GM21576 (cell line): ENCODE results near the gene NHP2.
"Not testable (repeated sequence)": the region's sequence is repeated elsewhere in the genome, so short reads cannot be mapped to it uniquely, and the experiment has no call there.

ENCODE experiments used
- ATAC-seq: cut with Tn5 transposase; IDR thresholded peaks from one replicate; pipeline ENCODE4 v1.9.1; 2021; ENCODE audit warnings: mild to moderate bottlenecking, moderate library complexity; ENCODE audit not compliant: unreplicated experiment

The NHP2 gene

DNA sequence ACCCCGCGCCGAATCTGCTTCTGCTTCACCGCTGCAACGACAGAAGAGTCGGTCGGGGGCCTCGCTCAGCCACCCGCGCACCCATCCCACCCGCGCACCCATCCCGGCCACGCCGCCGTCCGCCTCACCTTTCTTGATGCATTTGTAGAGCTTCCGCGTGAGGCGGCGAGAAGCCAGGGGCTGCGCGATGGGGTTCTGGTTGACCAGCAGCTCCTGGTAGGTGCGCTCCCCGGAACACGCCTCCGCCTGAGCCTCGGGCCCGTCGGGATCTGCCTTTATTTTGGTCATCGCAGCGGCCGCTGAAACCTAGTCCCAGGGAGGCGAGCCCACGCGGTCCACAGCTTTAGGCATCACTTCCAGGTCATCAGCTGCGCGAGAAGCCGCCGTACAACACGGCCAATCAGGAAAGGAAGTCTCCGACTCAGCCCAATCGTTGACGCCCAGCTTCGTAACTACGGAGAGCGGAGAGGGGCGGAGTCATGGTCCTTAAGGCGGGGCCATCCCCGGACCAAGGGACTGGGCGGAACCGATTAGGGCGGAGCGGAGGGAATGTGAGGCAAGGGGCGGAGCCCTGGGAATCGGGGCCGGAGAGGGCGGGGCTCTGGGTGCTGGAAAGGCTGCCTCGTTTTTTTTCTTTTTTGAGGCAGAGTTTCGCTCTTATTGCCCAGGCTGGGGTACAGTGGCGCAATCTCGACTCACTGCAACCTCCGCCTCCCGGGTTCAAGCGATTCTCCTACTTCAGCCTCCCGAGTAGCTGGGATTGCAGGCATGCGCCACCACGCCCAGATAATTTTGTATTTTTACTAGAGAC is at the start of gene NHP2:
Gene NHP2 (minus strand): TSS at position 356 of the 811 bp plus-strand sequence. CDS start 68 bp downstream, at position 288.
- peak; percentile 99 for ATAC-seq

DNA sequence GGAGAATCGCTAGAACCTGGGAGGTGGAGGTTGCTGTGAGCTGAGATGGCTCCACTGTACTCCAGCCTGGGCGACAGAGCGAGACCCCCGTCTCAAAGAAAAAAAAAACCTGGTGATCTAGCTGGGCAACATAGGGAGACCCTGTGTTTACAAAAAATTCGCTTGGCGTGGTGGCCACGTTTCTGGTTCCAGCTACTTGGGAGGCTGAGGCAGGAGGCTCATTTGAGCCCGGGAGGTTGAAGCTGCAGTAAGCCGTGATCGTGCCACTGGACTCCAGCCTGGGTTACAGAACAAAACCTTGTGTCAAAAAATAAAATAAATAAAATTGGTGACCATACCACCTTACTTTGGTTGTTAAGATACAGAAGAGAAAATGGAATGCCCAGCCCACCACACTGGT is 48.9 kb upstream of the NHP2 start:
- ATAC-seq = no peak

- no peak for ATAC-seq
Measured at GRCh38 chr5:178201927-178202235, 48.2 kb upstream of the NHP2 start.

GRCh38 chr5:178201221-178201926 is 47.7 kb upstream of the NHP2 start:
- ATAC-seq = no peak

- ATAC-seq = no peak
Measured at GRCh38 chr5:178199581-178200434, 46.1 kb upstream of the NHP2 start.

GRCh38 chr5:178198706-178199105 is 45.0 kb upstream of the NHP2 start:
- ATAC-seq = no peak

DNA sequence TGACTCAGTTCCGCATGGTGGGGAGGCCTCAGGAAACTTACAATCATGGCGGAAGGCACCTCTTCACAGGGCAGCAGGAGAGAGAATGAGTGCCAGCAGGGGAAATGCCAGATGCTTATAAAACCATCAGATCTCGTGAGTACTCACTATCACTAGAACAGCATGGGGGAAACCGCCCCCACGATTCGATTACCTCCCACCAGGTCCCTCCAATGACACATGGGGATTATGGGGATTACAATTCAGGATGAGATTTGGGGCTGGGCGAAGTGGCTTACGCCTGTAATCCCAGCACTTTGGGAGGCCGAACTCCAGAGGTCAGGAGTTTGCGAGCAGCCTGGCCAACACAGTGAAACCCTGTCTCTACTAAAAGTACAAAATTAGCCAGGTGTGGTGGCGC is 44.5 kb upstream of the NHP2 start:
- ATAC-seq = not testable (repeated sequence)

DNA sequence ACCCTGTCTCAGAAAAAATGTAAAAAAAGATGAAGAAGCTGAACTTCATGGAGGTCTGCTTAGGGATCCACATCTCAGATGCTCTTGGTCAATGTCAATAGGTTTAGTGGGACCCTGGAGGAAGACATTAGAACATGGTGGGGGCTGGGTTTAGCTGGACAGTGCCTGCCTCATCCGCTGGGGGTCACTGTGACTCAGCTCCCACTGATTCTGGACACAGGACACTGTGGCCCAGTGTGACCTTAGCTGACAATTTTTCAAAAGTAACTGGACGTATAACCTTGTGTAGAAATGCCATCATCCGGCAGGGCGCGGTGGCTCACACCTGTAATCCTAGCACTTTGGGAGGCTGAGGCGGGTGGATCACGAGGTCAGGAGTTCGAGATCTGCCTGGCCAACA is 43.3 kb upstream of the NHP2 start:
- no peak for ATAC-seq

- ATAC-seq = no peak
Measured at GRCh38 chr5:178196281-178196812, 42.7 kb upstream of the NHP2 start.

- ATAC-seq = no peak
Measured at GRCh38 chr5:178194026-178194425, 40.3 kb upstream of the NHP2 start.

DNA sequence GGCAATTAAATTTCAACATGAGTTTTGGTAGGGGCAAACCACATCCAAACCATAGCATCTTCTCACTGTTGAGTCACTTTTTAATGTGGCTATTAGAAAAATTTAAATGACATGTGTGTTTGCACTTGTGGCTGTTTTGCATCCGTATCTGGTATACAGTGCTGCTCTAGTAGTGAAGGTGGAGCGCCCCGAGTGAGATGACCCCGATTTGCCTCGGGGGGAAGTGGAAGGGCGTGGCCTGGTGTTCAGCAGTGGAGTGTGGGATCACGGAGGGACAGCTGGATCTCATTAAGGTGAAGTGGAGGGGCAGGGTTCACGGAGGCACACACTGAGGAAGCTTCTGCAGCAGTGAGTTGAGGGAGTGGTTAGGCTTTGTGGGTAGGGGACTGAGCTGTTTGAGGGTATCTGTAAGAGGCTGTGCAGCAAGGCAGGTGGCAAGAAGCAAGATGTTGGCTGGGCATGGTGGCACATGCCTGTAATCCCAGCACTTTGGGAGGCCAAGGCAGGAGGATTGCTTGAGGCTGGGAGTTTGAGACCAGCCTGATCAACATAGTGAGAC is 39.6 kb upstream of the NHP2 start:
- ATAC-seq = no peak

DNA sequence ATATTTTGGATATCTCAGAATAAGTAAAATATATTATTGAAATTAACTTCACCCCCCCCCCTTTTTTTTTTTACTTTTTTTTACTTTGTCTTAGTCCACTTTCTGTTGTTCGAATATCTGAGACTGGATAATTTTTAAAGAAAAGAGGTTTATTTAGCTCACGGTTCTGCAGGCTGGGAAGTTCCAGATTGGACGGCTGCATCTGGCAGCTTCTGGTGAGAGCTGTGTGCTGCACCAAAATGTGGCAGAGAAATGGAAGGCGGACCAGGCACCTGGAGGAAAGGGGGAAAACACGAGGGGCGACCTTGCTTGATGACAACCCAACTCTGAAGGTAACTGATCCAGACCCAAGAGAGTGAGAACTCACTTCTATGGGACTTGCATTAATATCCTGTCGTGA is 39.1 kb upstream of the NHP2 start:
- no peak for ATAC-seq

GRCh38 chr5:178192244-178192643 is 38.6 kb upstream of the NHP2 start:
- ATAC-seq = no peak

- no peak for ATAC-seq
Measured at GRCh38 chr5:178191661-178192060, 38.0 kb upstream of the NHP2 start.

- no peak for ATAC-seq
Measured at GRCh38 chr5:178189433-178189832, 35.7 kb upstream of the NHP2 start.

DNA sequence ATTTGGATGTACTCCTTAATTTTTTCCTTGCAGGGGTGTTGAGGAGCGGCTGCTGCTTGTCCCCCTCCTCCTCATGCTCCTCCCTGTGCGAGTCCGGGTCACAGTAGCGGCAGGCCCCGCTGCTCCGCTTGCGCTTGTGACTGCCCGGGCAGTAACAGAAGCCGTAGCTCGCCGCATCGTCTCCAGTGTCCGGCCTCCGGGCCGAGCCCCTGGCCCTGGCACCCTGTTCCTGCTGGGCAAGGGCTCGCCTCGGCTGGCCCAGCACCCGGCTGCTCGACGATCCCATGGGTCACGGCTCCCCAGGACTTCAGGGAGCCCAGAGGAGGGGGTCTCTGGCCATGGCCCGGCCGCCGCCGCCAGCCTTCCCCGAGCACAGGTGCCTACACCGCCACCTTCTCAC is 33.3 kb upstream of the NHP2 start, which contains the start of gene GMCL2:
Gene GMCL2 (minus strand): TSS at position 358 of the 400 bp plus-strand sequence. CDS start 72 bp downstream, at position 286.
- ATAC-seq = no peak

DNA sequence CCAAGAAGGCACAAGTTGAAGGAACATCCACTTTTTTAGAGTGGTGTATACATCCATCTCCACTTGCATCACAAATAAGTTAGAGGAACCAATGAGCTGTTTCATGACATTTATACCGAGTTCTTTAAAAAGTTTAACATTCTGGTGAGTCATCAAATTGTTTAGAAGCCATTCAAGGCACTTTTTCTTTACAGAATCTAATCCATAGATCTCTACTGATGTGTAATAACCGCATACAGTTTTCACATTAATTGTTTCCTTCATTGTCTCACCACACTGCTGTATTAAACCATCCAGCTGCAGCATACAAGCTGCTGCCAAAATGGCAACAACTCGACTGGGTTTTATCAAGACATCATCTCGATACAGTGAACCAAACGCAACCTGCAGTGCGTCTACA is 32.7 kb upstream of the NHP2 start:
- no peak for ATAC-seq

- no peak for ATAC-seq
Measured at GRCh38 chr5:178182158-178182876, 28.6 kb upstream of the NHP2 start.

DNA sequence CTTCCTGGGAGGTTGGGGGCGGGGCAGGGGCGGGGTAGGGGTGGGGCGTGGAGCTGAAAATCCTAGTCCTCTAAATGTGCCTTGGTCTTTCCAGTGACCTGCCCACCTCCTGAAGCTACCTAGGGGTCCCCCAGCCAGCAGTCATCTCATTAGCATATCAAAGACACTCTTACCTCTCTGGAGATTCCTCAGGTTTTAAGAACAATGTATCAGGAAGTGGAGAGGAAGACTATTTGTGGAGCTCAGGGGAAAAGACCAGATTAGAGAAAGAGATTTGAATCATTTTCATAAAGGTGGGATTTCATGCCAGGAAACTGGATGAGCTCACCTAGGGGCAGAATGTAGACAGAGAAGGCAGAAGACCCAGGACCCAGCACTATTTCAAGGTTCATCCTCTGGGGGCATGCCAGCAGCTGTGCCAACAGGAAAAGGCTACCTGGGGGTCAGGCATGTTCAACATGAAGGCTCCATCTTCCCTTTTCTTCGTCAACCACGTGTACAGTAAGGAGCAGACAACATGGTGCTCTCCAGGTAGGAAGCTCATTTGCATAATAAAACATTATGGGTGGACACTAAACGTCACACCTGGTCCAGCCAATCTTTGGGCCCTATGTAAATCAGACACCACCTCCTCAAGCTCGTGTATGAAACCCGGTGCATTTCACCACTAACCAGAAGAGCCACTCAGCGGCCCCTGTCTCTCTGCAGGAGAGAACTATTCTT is 26.6 kb upstream of the NHP2 start:
- ATAC-seq = no peak

- no peak for ATAC-seq
Measured at GRCh38 chr5:178177569-178177968, 23.9 kb upstream of the NHP2 start.
